Testis (tissue), 2 donors: ENCODE results near the gene FUT3.

ENCODE experiments used
- CTCF ChIP-seq, 3 experiments: fragments of 450-650 bp in 2 of 3; fragments of 200-600 bp in 1 of 3; sonication (generic) in 1 of 3; IDR thresholded peaks; one replicate each; pipeline ENCODE4 v1.5.1; 2016 to 2019; ENCODE audit warnings: antibody characterized with exemption in 3 of 3, mild to moderate bottlenecking in 2 of 3, moderate library complexity in 1 of 3
- POLR2A ChIP-seq: fragments of 450-650 bp; IDR thresholded peaks from one replicate; pipeline ENCODE4 v1.6.1; 2017; ENCODE audit warnings: antibody characterized with exemption, mild to moderate bottlenecking, moderate library complexity

- TF ChIP-seq POLR2A (no peak), CTCF (IDR thresholded peaks at IDR 0.05) (no peak)
Measured at GRCh38 chr19:5795382-5795919, 55.8 kb downstream of the FUT3 start.
